ENCODE results near the gene GPRIN1. TPM values are rescaled to one million over a fixed set of nuclear protein-coding genes. Genes with fewer than 3 reads are reported as not detected.
A peak's percentile ranks its signal among the peaks of the same experiment; 100 is the strongest.

The GPRIN1 gene
- total RNA-seq, 4 donors from 2014 or later = 0.83 to 1.9 (median 1.2) TPM

- TF ChIP-seq CTCF (IDR thresholded peaks at IDR 0.05) (no peak), POLR2A (IDR thresholded peaks at IDR 0.05) (no peak)
- H3K9me3 ChIP-seq = no peaks in the 10 kb centered on the region
- peaks cover 0 to 19% (median 13%) of the 10 kb centered on the region in 4 donors for H3K4me1 ChIP-seq
- peak overlapping the region in 3 of 4 donors; percentile 64 to 76 (median 68) for H3K4me3 ChIP-seq
- no peaks in the 10 kb centered on the region for H3K27me3 ChIP-seq
- peak overlapping the region in 3 of 4 donors; percentile 48 to 80 (median 65) for H3K27ac ChIP-seq
- H3K36me3 ChIP-seq = peaks cover 0 to 13% (median 0%) of the 10 kb centered on the region in 3 donors
- DNase-seq = no peak
These were observed 38.7 kb upstream of the GPRIN1 start for GRCh38 chr5:176648474-176649194.

DNA sequence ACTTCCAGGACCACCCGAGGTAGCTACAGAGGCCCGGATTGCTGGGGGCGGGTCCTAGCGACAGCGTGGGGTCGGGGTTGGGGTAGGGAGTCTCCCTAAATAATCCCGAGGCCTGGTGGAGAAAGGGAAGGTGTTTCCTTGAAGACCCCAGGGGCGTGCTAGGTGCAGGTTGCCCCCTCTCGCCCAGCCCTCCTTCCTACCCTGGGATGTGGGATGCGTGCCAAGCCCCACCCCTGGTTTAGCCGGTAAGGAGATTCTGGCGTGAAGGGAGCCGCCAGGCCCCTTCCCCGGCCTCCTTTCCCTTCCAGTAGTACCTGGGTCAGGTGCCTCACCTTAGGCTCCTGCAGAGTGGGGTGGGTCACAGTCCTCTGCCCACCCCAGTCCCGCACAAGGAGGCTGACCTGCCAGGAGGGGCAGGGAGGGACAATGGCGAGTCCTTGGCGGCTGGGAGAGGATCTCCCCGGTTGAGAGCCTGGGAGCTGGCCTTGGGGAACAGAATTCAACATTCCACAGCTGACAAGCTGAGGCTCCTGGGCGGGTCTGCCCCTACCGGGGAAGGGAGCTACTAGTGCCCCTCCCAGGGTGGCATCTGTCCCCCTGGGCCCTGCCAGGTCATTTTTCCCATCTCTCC lies 38.0 kb upstream of the GPRIN1 start:
- H3K27ac ChIP-seq = peak overlapping the region; percentile 48 to 80 (median 63)
- DNase-seq = peak; percentile 31 to 72 (median 67)
- TF ChIP-seq CTCF (IDR thresholded peaks at IDR 0.05) (no peak), POLR2A (IDR thresholded peaks at IDR 0.05) (no peak)

DNA sequence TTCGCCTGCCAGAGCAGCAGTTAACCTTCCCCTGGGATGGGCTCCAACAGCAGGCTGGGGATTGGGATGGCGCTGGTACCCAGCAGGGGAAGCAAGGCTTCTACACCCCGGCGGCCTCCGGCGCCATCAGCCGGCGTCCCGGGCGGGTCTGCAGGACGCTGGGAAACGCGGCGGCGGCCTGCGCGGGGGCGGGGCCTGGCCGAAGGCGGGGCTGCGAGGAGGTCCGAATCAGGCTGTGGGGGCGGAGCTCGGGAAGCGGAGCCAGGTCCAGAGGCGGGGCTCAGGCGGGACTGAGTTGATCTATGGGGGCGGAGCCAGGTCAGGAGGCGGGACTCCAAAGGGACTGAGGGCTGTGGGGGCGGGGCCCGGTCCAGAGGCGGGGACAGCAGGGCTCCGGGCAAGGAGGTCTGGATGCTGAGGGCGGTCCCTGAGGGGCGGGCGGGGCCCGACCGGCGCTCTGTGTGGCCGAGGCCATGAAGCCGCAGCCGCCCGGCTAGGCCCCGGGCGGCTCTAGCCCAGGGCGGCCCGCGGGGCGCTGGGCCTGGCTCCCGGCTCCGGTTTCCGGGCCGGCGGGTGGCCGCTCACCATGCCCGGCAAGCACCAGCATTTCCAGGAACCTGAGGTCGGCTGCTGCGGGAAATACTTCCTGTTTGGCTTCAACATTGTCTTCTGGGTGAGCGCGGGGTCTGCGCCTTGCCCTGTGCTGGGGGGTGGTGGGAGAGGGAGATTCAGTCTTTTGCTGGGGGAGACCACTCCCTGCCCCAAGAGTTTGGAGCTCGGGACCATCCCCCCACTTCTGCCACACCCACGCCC lies 37.3 kb upstream of the GPRIN1 start, which contains the start of gene TSPAN17:
TSS of gene TSPAN17 (plus strand) at position 455 of the 813 bp plus-strand sequence. CDS start at position 587, 132 bp downstream.
- TF ChIP-seq POLR2A (IDR thresholded peaks at IDR 0.05) (peak; percentile 42 to 66), CTCF (IDR thresholded peaks at IDR 0.05) (peak in 1 of 6 experiments; percentile 21)
- Histone ChIP-seq H3K27ac (peak within 1 kb of the TSS; percentile 61 to 80 (median 66)), H3K27me3 (no peaks in the 10 kb centered on the region), H3K4me1 (peaks cover 0 to 19% (median 11%) of the 10 kb centered on the region in 4 donors), H3K36me3 (no peaks in the 10 kb centered on the region), H3K9me3 (no peaks in the 10 kb centered on the region), H3K4me3 (peak within 1 kb of the TSS; percentile 63 to 76 (median 66))
- peak; percentile 100 for DNase-seq

More for the DNA sequence above, 38.0 kb upstream of the GPRIN1 start:
- peaks cover 0 to 6% (median 0%) of the 10 kb centered on the region in 3 donors for H3K36me3 ChIP-seq
- no peaks in the 10 kb centered on the region for H3K27me3 ChIP-seq
- H3K9me3 ChIP-seq = no peaks in the 10 kb centered on the region
- peak overlapping the region; percentile 63 to 76 (median 66) for H3K4me3 ChIP-seq
- H3K4me1 ChIP-seq = peaks cover 0 to 19% (median 11%) of the 10 kb centered on the region in 4 donors

GRCh38 chr5:176646707-176647029 lies 36.7 kb upstream of the GPRIN1 start:
- TF ChIP-seq POLR2A (IDR thresholded peaks at IDR 0.05) (no peak), CTCF (IDR thresholded peaks at IDR 0.05) (no peak)
- no peaks in the 10 kb centered on the region for H3K36me3 ChIP-seq
- peaks cover 0 to 19% (median 11%) of the 10 kb centered on the region in 4 donors for H3K4me1 ChIP-seq
- no peak for DNase-seq
- H3K4me3 ChIP-seq = peak overlapping the region; percentile 63 to 76 (median 66)
- H3K27me3 ChIP-seq = no peaks in the 10 kb centered on the region
- H3K27ac ChIP-seq = peak overlapping the region; percentile 50 to 80 (median 60)
- no peaks in the 10 kb centered on the region for H3K9me3 ChIP-seq

- Histone ChIP-seq H3K4me1 (peaks cover 0 to 19% (median 11%) of the 10 kb centered on the region in 4 donors), H3K4me3 (peak overlapping the region in 2 of 4 donors; percentile 63 to 68), H3K9me3 (no peaks in the 10 kb centered on the region), H3K36me3 (no peaks in the 10 kb centered on the region), H3K27ac (peak overlapping the region in 3 of 4 donors; percentile 50 to 80 (median 51)), H3K27me3 (no peaks in the 10 kb centered on the region)
- TF ChIP-seq CTCF (IDR thresholded peaks at IDR 0.05) = no peak
- no peak for TF ChIP-seq POLR2A (IDR thresholded peaks at IDR 0.05)
- no peak for DNase-seq
These were observed 36.2 kb upstream of the GPRIN1 start for GRCh38 chr5:176646049-176646706.

Measured in Peyer's patch (tissue), 4 donors.